Measurements from ENCODE around the gene PAX3.

PAX3 gene

DNA sequence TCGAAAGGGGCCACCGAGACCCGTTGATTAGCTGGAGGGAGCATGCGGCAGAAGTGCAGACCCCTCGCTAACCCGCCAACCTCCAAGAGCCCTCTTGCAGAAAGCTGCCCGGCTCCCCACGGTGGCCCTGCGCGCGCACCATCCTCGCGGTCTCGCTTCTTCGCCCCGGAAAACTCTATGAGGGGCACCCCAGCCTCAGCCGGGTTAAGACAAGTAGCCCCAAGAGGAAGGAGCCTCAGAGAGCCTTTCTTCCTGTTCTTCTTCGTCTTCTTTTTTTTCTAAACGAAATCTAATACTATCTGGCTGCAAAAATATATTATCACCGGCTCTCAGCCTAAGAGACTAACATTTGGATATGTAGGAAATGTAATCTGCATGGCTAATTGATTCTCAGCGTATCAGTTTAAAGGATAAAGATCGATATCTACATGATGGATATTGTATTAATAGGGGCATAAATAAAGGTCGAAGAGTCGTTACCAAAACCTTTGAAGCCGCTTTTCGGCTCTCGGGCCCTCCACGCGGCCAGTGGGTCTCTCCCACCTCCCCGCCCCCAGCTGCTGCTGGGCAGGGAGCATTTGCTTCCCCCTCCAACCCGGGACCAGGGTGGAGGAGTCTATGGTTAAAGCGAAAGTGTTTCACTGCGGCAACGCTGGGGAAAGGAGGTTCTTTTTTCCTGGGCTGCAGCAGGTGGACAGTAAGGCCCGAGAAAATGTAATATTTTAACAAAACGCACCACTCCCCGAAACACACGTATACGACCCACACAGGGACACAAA, 6.1 kb upstream of the PAX3 start:
- H3K9ac ChIP-seq (ENCODE audit: low read length): no peak overlapping the region
- peak overlapping the region; percentile 99 for H3K4me2 ChIP-seq (ENCODE audit: low read depth, low read length)
- no peaks in the 10 kb centered on the region for H3K36me3 ChIP-seq (replicated peaks; ENCODE audit: insufficient read depth, low read length)
- TF ChIP-seq, protein P1, sequence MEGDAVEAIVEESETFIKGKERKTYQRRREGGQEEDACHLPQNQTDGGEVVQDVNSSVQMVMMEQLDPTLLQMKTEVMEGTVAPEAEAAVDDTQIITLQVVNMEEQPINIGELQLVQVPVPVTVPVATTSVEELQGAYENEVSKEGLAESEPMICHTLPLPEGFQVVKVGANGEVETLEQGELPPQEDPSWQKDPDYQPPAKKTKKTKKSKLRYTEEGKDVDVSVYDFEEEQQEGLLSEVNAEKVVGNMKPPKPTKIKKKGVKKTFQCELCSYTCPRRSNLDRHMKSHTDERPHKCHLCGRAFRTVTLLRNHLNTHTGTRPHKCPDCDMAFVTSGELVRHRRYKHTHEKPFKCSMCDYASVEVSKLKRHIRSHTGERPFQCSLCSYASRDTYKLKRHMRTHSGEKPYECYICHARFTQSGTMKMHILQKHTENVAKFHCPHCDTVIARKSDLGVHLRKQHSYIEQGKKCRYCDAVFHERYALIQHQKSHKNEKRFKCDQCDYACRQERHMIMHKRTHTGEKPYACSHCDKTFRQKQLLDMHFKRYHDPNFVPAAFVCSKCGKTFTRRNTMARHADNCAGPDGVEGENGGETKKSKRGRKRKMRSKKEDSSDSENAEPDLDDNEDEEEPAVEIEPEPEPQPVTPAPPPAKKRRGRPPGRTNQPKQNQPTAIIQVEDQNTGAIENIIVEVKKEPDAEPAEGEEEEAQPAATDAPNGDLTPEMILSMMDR (IDR thresholded peaks at IDR 0.05; ENCODE audit: low read length): no peak
- TF ChIP-seq EZH2 (optimal IDR thresholded peaks at IDR 0.05; ENCODE audit: low read depth, low read length) (no peak), EZH2phosphoT487 (IDR thresholded peaks at IDR 0.05; ENCODE audit: low read length) (no peak)
- H3F3A ChIP-seq (ENCODE audit: insufficient read depth, low read length): no peaks in the 10 kb centered on the region
- DNase-seq: peak; percentile 26
- H3K27ac ChIP-seq (ENCODE audit: low read length): no peak overlapping the region
- H3K4me1 ChIP-seq (ENCODE audit: low read length): no peaks in the 10 kb centered on the region
- no peaks in the 10 kb centered on the region for H4K20me1 ChIP-seq (ENCODE audit: insufficient read depth, low read length)
- peaks cover 82% of the 10 kb centered on the region for H3K27me3 ChIP-seq (replicated peaks; ENCODE audit: insufficient read depth, low read length)
- H2AFZ ChIP-seq (ENCODE audit: low read length): peak overlapping the region; percentile 60
- H3K79me2 ChIP-seq (ENCODE audit: low read length): no peaks in the 10 kb centered on the region
- peak overlapping the region; percentile 72 for H3K4me3 ChIP-seq (ENCODE audit: low read length)
- H3K9me3 ChIP-seq (replicated peaks; ENCODE audit: insufficient read depth, low read length): no peaks in the 10 kb centered on the region
- no peaks in the 10 kb centered on the region for H3K9me2 ChIP-seq (replicated peaks; ENCODE audit: insufficient read depth, low read length)

GRCh38 chr2:222303828-222304736, 5.3 kb upstream of the PAX3 start:
- DNase-seq: no peak
- Histone ChIP-seq H3F3A (ENCODE audit: insufficient read depth, low read length) (no peaks in the 10 kb centered on the region), H3K9ac (ENCODE audit: low read length) (no peak overlapping the region), H3K36me3 (replicated peaks; ENCODE audit: insufficient read depth, low read length) (no peaks in the 10 kb centered on the region), H3K9me2 (replicated peaks; ENCODE audit: insufficient read depth, low read length) (no peaks in the 10 kb centered on the region), H3K27me3 (replicated peaks; ENCODE audit: insufficient read depth, low read length) (peaks cover 83% of the 10 kb centered on the region), H3K4me1 (ENCODE audit: low read length) (no peaks in the 10 kb centered on the region), H3K27ac (ENCODE audit: low read length) (no peak overlapping the region), H3K79me2 (ENCODE audit: low read length) (no peaks in the 10 kb centered on the region), H3K4me3 (ENCODE audit: low read length) (peak overlapping the region; percentile 72), H3K4me2 (ENCODE audit: low read depth, low read length) (peak overlapping the region; percentile 99), H4K20me1 (ENCODE audit: insufficient read depth, low read length) (no peaks in the 10 kb centered on the region), H3K9me3 (replicated peaks; ENCODE audit: insufficient read depth, low read length) (no peaks in the 10 kb centered on the region), H2AFZ (ENCODE audit: low read length) (no peak overlapping the region)
- TF ChIP-seq EZH2 (optimal IDR thresholded peaks at IDR 0.05; ENCODE audit: low read depth, low read length): no peak

- Histone ChIP-seq H3K36me3 (replicated peaks; ENCODE audit: insufficient read depth, low read length) (no peaks in the 10 kb centered on the region), H3K79me2 (ENCODE audit: low read length) (no peaks in the 10 kb centered on the region), H3K4me2 (ENCODE audit: low read depth, low read length) (no peak overlapping the region), H3K9me2 (replicated peaks; ENCODE audit: insufficient read depth, low read length) (no peaks in the 10 kb centered on the region), H3K4me1 (ENCODE audit: low read length) (no peaks in the 10 kb centered on the region), H3F3A (ENCODE audit: insufficient read depth, low read length) (no peaks in the 10 kb centered on the region), H2AFZ (ENCODE audit: low read length) (no peak overlapping the region), H3K27me3 (replicated peaks; ENCODE audit: insufficient read depth, low read length) (peaks cover 80% of the 10 kb centered on the region), H3K9me3 (replicated peaks; ENCODE audit: insufficient read depth, low read length) (no peaks in the 10 kb centered on the region), H4K20me1 (ENCODE audit: insufficient read depth, low read length) (no peaks in the 10 kb centered on the region), H3K27ac (ENCODE audit: low read length) (no peak overlapping the region), H3K9ac (ENCODE audit: low read length) (no peak overlapping the region), H3K4me3 (ENCODE audit: low read length) (no peak overlapping the region)
- TF ChIP-seq, protein P1 (IDR thresholded peaks at IDR 0.05; ENCODE audit: low read length): no peak
- TF ChIP-seq EZH2phosphoT487 (IDR thresholded peaks at IDR 0.05; ENCODE audit: low read length) (no peak), EZH2 (optimal IDR thresholded peaks at IDR 0.05; ENCODE audit: low read depth, low read length) (no peak)
- DNase-seq: no peak
Observed at GRCh38 chr2:222303045-222303827, 4.4 kb upstream of the PAX3 start.

Data from MM.1S (cell line).